Measurements from ENCODE around the gene RPP38.

DNA sequence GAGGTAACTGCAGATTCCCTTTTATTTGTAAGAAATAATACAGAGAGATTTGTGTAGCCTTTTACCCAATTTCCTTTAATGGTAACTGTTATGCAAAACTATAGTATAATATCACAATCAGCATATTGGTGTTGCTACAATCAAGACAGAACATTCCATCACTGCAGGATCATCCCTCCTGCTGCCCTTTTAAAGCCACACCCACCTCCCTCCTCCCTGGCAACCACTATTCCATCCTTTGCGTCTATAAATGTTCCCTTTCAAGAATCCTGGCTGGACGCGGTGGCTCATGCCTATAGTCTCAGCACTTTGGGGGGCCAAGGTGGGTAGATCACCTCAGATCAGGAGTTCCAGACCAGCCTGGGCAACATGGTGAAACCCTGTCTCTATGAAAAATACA lies 21.7 kb upstream of the RPP38 start:
- no peak for TF ChIP-seq GATA3 (IDR thresholded peaks at IDR 0.05; ENCODE audit: low read depth, low read length)
- no peak for TF ChIP-seq GATA2 (IDR thresholded peaks at IDR 0.05; ENCODE audit: low read depth, low read length)
